Lung (tissue), 12 donors: ENCODE data around the gene CFAP65. TPM values are rescaled to one million over a fixed set of nuclear protein-coding genes. Genes with fewer than 3 reads are reported as not detected.

Source experiments
- ATAC-seq: fragments of 200-7000 bp; cut with Tn5 transposase; one replicate; pipeline ENCODE4 v1.9.1; 2020; ENCODE audit warnings: moderate number of reproducible peaks; ENCODE audit not compliant: insufficient read depth, low FRiP score
- DNase-seq, 3 donors: peaks; one replicate each; pipeline ENCODE4 v3.0.0-alpha.2; 2013 to 2017
- H3K27ac ChIP-seq, 2 donors: one replicate each; pipeline ENCODE4 v1.5.1; 2013; ENCODE audit warnings: mild to moderate bottlenecking in 2 of 2, moderate library complexity in 2 of 2, control low read depth in 1 of 2, inconsistent platforms in 1 of 2, low read depth in 1 of 2, low read length in 1 of 2
- H3K27me3 ChIP-seq, 3 donors: one replicate each; pipeline ENCODE4 v1.5.1; 2013; ENCODE audit warnings: low read length in 2 of 3; ENCODE audit not compliant: control insufficient read depth in 3 of 3, insufficient read depth in 3 of 3
- H3K36me3 ChIP-seq, 4 donors: one replicate each; pipeline ENCODE4 v1.5.1; 2013; ENCODE audit warnings: low read length in 4 of 4, mild to moderate bottlenecking in 1 of 4, moderate library complexity in 1 of 4; ENCODE audit not compliant: control insufficient read depth in 4 of 4, insufficient read depth in 4 of 4
- H3K4me1 ChIP-seq, 5 donors: one replicate each; pipeline ENCODE4 v1.5.1; 2013; ENCODE audit warnings: low read length in 5 of 5, mild to moderate bottlenecking in 2 of 5, moderate library complexity in 1 of 5; ENCODE audit not compliant: control insufficient read depth in 5 of 5, insufficient read depth in 5 of 5
- H3K4me3 ChIP-seq: one replicate; pipeline ENCODE4 v1.5.1; 2013; ENCODE audit warnings: mild to moderate bottlenecking, control low read depth, moderate library complexity
- H3K9ac ChIP-seq, 2 donors: one replicate each; pipeline ENCODE4 v1.5.1; 2013; ENCODE audit warnings: low read length in 2 of 2, control low read depth in 1 of 2; ENCODE audit not compliant: insufficient read depth in 1 of 2
- H3K9me3 ChIP-seq, 4 donors: one replicate each; pipeline ENCODE4 v1.5.1; 2013; ENCODE audit warnings: low read length in 3 of 4, mild to moderate bottlenecking in 1 of 4, moderate library complexity in 1 of 4; ENCODE audit not compliant: control insufficient read depth in 4 of 4, insufficient read depth in 3 of 4
- whole genome bisulfite sequencing, 2 donors: extraction: QIAGEN DNeasy Blood & Tissue Kit; methylation state at CpG; one replicate each; pipeline ENCODE4 v1.1.7; 2013; 5-methylcytosine and 5-hydroxymethylcytosine counted together
- polyA plus RNA-seq, 2 donors: library from polyadenylated mRNA; stranded (reverse); fragments of 200-250 nt; gene quantifications; one replicate each; pipeline ENCODE4 v1.2.1, GENCODE V29; 2013
- total RNA-seq, 2 donors: library from RNA; depleted of rRNA in 1 of 2; stranded (reverse); fragments of >200 nt in 1 of 2; gene quantifications; one replicate each; pipeline ENCODE4 v1.2.1, GENCODE V29; 2014 to 2021
- TF ChIP-seq, protein P1 (sequence below): IDR thresholded peaks from 2 replicates; pipeline ENCODE4 v1.5.1; 2012; ENCODE audit warnings: mild to moderate bottlenecking; ENCODE audit errors: control extremely low read depth, extremely low read depth
- donor health status: control.
- donor health status: control.
- donor health status: Bipolar disorder and iron deficiency.
- donor health status: healthy.
- donor health status: DM: yes; HTN: yes; CAD: no.

Gene CFAP65
- total and polyA plus RNA-seq, 4 donors, result 3.9 to 16.5 (median 8.1) TPM

DNA sequence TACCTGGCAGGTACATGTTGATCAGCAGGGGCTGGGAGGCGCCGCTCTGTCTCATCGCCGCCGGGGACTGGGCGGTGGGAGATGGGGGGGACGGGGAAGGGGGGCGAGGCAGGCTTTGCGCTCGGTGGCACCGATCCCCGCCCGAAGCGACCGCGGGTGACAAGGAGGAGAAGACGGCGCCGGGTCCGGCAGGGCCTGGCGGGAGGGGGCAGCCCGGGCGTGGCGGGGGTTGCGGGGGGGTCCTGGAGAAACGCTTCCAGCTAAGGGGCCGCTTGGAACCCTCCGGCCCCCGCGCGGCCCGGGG lies 56.3 kb downstream of the CFAP65 start, which contains the start of gene FEV:
Gene FEV (minus strand): TSS at position 164 of the 304 bp plus-strand sequence. CDS start 109 bp downstream, at position 55.
- Histone ChIP-seq H3K9ac (no peak within 1 kb of the TSS), H3K36me3 (no peaks in the 10 kb centered on the region), H3K27me3 (peaks cover 18 to 87% (median 78%) of the 10 kb centered on the region in 3 donors), H3K9me3 (peaks cover 0 to 3% (median 0%) of the 10 kb centered on the region in 4 donors), H3K4me1 (peaks cover 0 to 27% (median 5%) of the 10 kb centered on the region in 5 donors), H3K4me3 (no peak within 1 kb of the TSS), H3K27ac (no peak within 1 kb of the TSS)
- ATAC-seq (no peak), DNase-seq (no peak)
- 1 to 3% methylated on average over 17 to 32 of the region's 32 CpGs for WGBS, 2 donors
- TF ChIP-seq, protein P1, sequence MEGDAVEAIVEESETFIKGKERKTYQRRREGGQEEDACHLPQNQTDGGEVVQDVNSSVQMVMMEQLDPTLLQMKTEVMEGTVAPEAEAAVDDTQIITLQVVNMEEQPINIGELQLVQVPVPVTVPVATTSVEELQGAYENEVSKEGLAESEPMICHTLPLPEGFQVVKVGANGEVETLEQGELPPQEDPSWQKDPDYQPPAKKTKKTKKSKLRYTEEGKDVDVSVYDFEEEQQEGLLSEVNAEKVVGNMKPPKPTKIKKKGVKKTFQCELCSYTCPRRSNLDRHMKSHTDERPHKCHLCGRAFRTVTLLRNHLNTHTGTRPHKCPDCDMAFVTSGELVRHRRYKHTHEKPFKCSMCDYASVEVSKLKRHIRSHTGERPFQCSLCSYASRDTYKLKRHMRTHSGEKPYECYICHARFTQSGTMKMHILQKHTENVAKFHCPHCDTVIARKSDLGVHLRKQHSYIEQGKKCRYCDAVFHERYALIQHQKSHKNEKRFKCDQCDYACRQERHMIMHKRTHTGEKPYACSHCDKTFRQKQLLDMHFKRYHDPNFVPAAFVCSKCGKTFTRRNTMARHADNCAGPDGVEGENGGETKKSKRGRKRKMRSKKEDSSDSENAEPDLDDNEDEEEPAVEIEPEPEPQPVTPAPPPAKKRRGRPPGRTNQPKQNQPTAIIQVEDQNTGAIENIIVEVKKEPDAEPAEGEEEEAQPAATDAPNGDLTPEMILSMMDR, result no peak

DNA sequence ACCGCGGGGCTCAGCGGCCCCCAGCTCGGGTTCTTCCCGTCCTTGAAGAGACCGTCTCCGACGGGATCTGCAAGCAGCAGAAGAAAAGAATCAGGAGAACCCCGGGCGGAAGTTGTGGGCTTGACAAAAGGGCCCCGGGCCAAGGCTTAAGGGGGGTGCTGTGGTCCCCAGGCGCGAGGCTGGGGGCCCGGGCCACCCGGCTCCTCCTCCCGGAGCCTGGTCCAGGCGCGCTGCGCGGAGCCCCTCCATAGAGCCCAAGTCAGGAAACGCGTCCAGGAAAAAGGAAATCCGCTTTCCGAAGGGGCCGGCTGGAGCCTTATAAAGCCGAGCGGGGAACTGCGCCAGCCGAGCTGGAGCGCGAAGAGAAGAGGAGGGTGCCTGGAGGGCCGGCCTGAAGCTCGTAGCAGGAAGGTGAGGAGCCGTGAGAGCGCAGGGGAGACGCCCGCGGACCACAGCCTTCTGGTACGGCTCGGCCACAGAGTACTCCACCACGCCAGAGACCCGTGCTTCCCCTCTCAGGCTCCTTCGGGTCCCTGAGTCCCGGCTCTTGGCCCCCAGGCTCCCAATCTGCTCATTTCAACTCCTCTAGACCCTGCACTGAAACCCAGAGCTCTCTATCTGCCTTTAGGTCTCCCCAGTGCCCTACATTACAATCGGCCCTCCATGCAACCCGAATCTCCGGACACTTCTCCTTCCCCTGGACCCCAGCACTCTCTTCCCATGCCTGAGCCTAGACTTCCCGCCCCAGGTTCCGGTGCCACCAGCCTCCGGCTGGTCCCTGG lies 56.9 kb downstream of the CFAP65 start:
- no peak overlapping the region for H3K27ac ChIP-seq
- WGBS, 2 donors, result 0 to 1% methylated on average over 45 to 50 of the region's 50 CpGs
- H3K4me3 ChIP-seq, result no peak overlapping the region
- DNase-seq (peak in 1 of 3 donors; percentile 64), ATAC-seq (no peak)
- TF ChIP-seq, protein P1, result no peak
- no peak overlapping the region for H3K9ac ChIP-seq
- H3K36me3 ChIP-seq, result no peaks in the 10 kb centered on the region
- H3K27me3 ChIP-seq, result peaks cover 18 to 87% (median 79%) of the 10 kb centered on the region in 3 donors
- peaks cover 0 to 3% (median 0%) of the 10 kb centered on the region in 4 donors for H3K9me3 ChIP-seq
- peaks cover 0 to 27% (median 6%) of the 10 kb centered on the region in 5 donors for H3K4me1 ChIP-seq

DNA sequence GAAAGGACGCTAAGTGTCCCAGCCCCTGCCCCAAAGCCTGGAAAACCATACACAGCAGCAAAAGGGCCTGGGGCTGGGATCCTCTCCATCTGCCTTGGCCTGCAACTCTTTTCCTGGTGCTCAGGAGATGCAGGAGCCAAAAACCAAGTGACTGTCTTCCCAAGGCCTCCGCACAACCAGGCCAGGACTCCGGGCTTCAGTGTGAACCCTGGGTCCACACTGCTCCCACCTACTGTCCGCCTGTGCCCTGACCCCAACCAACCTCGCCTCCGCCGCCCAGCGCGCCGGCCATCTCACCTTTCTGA lies 57.4 kb downstream of the CFAP65 start:
- Histone ChIP-seq H3K27ac (no peak overlapping the region), H3K36me3 (no peaks in the 10 kb centered on the region), H3K4me1 (peaks cover 0 to 27% (median 6%) of the 10 kb centered on the region in 5 donors), H3K27me3 (peaks cover 18 to 82% (median 74%) of the 10 kb centered on the region in 3 donors), H3K4me3 (no peak overlapping the region), H3K9ac (no peak overlapping the region), H3K9me3 (peaks cover 0 to under 1% (median 0%) of the 10 kb centered on the region in 4 donors)
- TF ChIP-seq, protein P1, result no peak
- 8 to 11% methylated on average over 8 to 10 of the region's 10 CpGs for WGBS, 2 donors
- ATAC-seq, result no peak
- DNase-seq, result no peak
